H9 (cell line): ENCODE data around the gene PCDH9. TPM values are rescaled to one million over a fixed set of nuclear protein-coding genes. Genes with fewer than 3 reads are reported as not detected.

Source experiments
- DNase-seq: peaks from one replicate; pipeline ENCODE4 v3.0.0-alpha.2; 2017
- H2AFZ ChIP-seq: one replicate; pipeline ENCODE4 v1.6.1; 2013; ENCODE audit warnings: mild to moderate bottlenecking, low read length, control low read depth, moderate library complexity
- H2AK5ac ChIP-seq: 2 replicates; pipeline ENCODE4 v1.6.1; 2013; ENCODE audit warnings: low read length, control low read depth, mixed read lengths; ENCODE audit not compliant: insufficient read length
- H2BK120ac ChIP-seq: one replicate; pipeline ENCODE4 v1.6.1; 2013; ENCODE audit warnings: low read depth, mild to moderate bottlenecking, low read length, control low read depth, inconsistent platforms; ENCODE audit not compliant: poor library complexity, severe bottlenecking
- H2BK12ac ChIP-seq: 2 replicates; pipeline ENCODE4 v1.6.1; 2013; ENCODE audit warnings: low read length, control low read depth, mixed read lengths, low read depth; ENCODE audit not compliant: insufficient read length
- H2BK15ac ChIP-seq: 2 replicates; pipeline ENCODE4 v1.6.1; 2013; ENCODE audit warnings: low read depth, low read length, control low read depth
- H2BK20ac ChIP-seq: one replicate; pipeline ENCODE4 v1.6.1; 2013; ENCODE audit warnings: low read depth, mild to moderate bottlenecking, low read length, control low read depth, inconsistent platforms; ENCODE audit not compliant: poor library complexity, severe bottlenecking
- H2BK5ac ChIP-seq: 2 replicates; pipeline ENCODE4 v1.6.1; 2013; ENCODE audit warnings: low read length, control low read depth, mixed read lengths; ENCODE audit not compliant: insufficient read length
- H3K14ac ChIP-seq: 2 replicates; pipeline ENCODE4 v1.6.1; 2013; ENCODE audit warnings: low read length, control low read depth; ENCODE audit not compliant: insufficient read depth
- H3K18ac ChIP-seq: 2 replicates; pipeline ENCODE4 v1.6.1; 2013; ENCODE audit warnings: low read depth, mild to moderate bottlenecking, mixed read lengths, low read length, control low read depth; ENCODE audit not compliant: insufficient read length
- H3K23ac ChIP-seq: 2 replicates; pipeline ENCODE4 v1.6.1; 2013; ENCODE audit warnings: low read length, control low read depth, mixed read lengths, low read depth; ENCODE audit not compliant: insufficient read length
- H3K23me2 ChIP-seq: 2 replicates; pipeline ENCODE4 v1.6.1; 2013; ENCODE audit warnings: low read depth, mild to moderate bottlenecking, mixed read lengths, low read length, control low read depth; ENCODE audit not compliant: insufficient read length, poor library complexity, severe bottlenecking
- H3K27ac ChIP-seq: 2 replicates; pipeline ENCODE4 v1.5.1; 2013; ENCODE audit warnings: low read length, control low read depth, mixed read lengths, low read depth; ENCODE audit not compliant: insufficient read length
- H3K27me3 ChIP-seq: 2 replicates; pipeline ENCODE4 v1.6.1; 2013; ENCODE audit warnings: low read length, control low read depth, inconsistent platforms; ENCODE audit not compliant: insufficient read depth
- H3K4ac ChIP-seq: 2 replicates; pipeline ENCODE4 v1.6.1; 2013; ENCODE audit warnings: low read depth, mild to moderate bottlenecking, control low read depth, inconsistent platforms, low read length, moderate library complexity
- H3K4me1 ChIP-seq: 2 replicates; pipeline ENCODE4 v1.6.1; 2013; ENCODE audit warnings: low read length, control low read depth, inconsistent platforms; ENCODE audit not compliant: insufficient read depth
- H3K4me2 ChIP-seq: 2 replicates; pipeline ENCODE4 v1.6.1; 2013; ENCODE audit warnings: low read length, control low read depth, mixed read lengths; ENCODE audit not compliant: insufficient read length, insufficient read depth
- H3K56ac ChIP-seq: 2 replicates; pipeline ENCODE4 v1.6.1; 2013; ENCODE audit warnings: low read depth, mild to moderate bottlenecking, mixed read lengths, low read length, control low read depth; ENCODE audit not compliant: insufficient read length
- H3K79me1 ChIP-seq: 2 replicates; pipeline ENCODE4 v1.6.1; 2013; ENCODE audit warnings: low read depth, mild to moderate bottlenecking, moderate library complexity, low read length, control low read depth, inconsistent platforms; ENCODE audit not compliant: insufficient read depth, poor library complexity, severe bottlenecking
- H3K79me2 ChIP-seq: 2 replicates; pipeline ENCODE4 v1.6.1; 2013; ENCODE audit warnings: low read length, control low read depth, inconsistent platforms; ENCODE audit not compliant: insufficient read depth
- H3K9ac ChIP-seq: 2 replicates; pipeline ENCODE4 v1.6.1; 2013; ENCODE audit warnings: low read length, control low read depth, mixed read lengths; ENCODE audit not compliant: insufficient read length; ENCODE audit errors: extremely low read depth
- H3K9me3 ChIP-seq: one replicate; pipeline ENCODE4 v1.6.1; 2013; ENCODE audit warnings: low read depth, low read length, inconsistent platforms; ENCODE audit not compliant: control insufficient read depth
- H3T11ph ChIP-seq: one replicate; pipeline ENCODE4 v1.6.1; 2013; ENCODE audit warnings: mild to moderate bottlenecking, low read length, control low read depth, inconsistent platforms
- H4K20me1 ChIP-seq: one replicate; pipeline ENCODE4 v1.6.1; 2013; ENCODE audit not compliant: control insufficient read depth, insufficient read length, insufficient read depth
- H4K5ac ChIP-seq: 2 replicates; pipeline ENCODE4 v1.6.1; 2013; ENCODE audit warnings: low read depth, mild to moderate bottlenecking, mixed read lengths, low read length, control low read depth; ENCODE audit not compliant: insufficient read length
- H4K8ac ChIP-seq: replicated peaks from 2 replicates; pipeline ENCODE4 v1.6.1; 2013; ENCODE audit warnings: low read length, control low read depth, mixed read lengths, low read depth; ENCODE audit not compliant: insufficient read length
- H4K91ac ChIP-seq: 2 replicates; pipeline ENCODE4 v1.6.1; 2013; ENCODE audit warnings: low read depth, mild to moderate bottlenecking, moderate library complexity, mixed read lengths, low read length, control low read depth; ENCODE audit not compliant: insufficient read length
- H3K27ac Mint-ChIP-seq, 3 experiments: 2 replicates in 2 of 3; 3 replicates in 1 of 3; pipeline ENCODE4 v1.8.0; 2020 to 2021; ENCODE audit warnings: mixed read lengths in 3 of 3, mild to moderate bottlenecking in 1 of 3, moderate library complexity in 1 of 3
- H3K27me3 Mint-ChIP-seq: 2 replicates; pipeline ENCODE4 v1.8.0; 2021; ENCODE audit warnings: low read depth, mild to moderate bottlenecking, moderate library complexity, mixed read lengths
- H3K36me3 Mint-ChIP-seq, 3 experiments: 2 replicates in 2 of 3; 3 replicates in 1 of 3; pipeline ENCODE4 v1.8.0; 2020 to 2021; ENCODE audit warnings: low read depth in 3 of 3, mixed read lengths in 3 of 3; ENCODE audit not compliant: insufficient read depth in 1 of 3
- H3K4me1 Mint-ChIP-seq, 2 experiments: 2 replicates each; pipeline ENCODE4 v1.8.0; 2020; ENCODE audit warnings: mixed read lengths in 2 of 2
- H3K4me3 Mint-ChIP-seq, 2 experiments: 2 replicates in 1 of 2; 3 replicates in 1 of 2; pipeline ENCODE4 v1.8.0; 2020 to 2021; ENCODE audit warnings: mild to moderate bottlenecking in 2 of 2, mixed read lengths in 2 of 2, moderate library complexity in 1 of 2
- H3K9me3 Mint-ChIP-seq, 2 experiments: 2 replicates in 1 of 2; 3 replicates in 1 of 2; pipeline ENCODE4 v1.8.0; 2020; ENCODE audit warnings: mild to moderate bottlenecking in 2 of 2, mixed read lengths in 2 of 2, moderate library complexity in 1 of 2
- CTCF ChIP-seq: fragments of 200-600 bp; sonication (generic); conservative IDR thresholded peaks from 3 replicates; pipeline ENCODE4 v1.8.0; 2021; ENCODE audit warnings: antibody characterized with exemption, mild to moderate bottlenecking
- WGBS: extraction: QIAGEN DNeasy Blood & Tissue Kit; methylation state at CpG from one replicate; pipeline ENCODE4 v1.1.7; 2013; ENCODE audit warnings: missing lambda C conversion rate, low lambda C conversion rate, mixed read lengths; ENCODE audit not compliant: insufficient read length; ENCODE audit errors: extremely low coverage; 5-methylcytosine and 5-hydroxymethylcytosine counted together
- total RNA-seq: library from RNA; stranded (reverse); gene quantifications from 2 replicates; pipeline ENCODE4 v1.2.1, GENCODE V29; 2021

The PCDH9 gene
- total RNA-seq, 1 experiment from 2014 or later: 0.11 TPM

GRCh38 chr13:66842766-66843165 lies 387.4 kb downstream of the PCDH9 start:
- H3K18ac ChIP-seq: no peak overlapping the region
- Mint-ChIP-seq H3K27me3 (no peaks in the 10 kb centered on the region), H3K4me1 (no peaks in the 10 kb centered on the region), H3K27ac (no peak overlapping the region), H3K4me3 (no peak overlapping the region), H3K9me3 (no peaks in the 10 kb centered on the region), H3K36me3 (no peaks in the 10 kb centered on the region)
- WGBS: no CpG with 5 or more reads among the region's 2 CpGs
- H2BK120ac ChIP-seq: no peak overlapping the region
- H4K8ac ChIP-seq: no peak overlapping the region
- H3K4ac ChIP-seq: no peak overlapping the region
- no peak overlapping the region for H4K5ac ChIP-seq
- no peak overlapping the region for H2BK20ac ChIP-seq
- H2AFZ ChIP-seq: no peak overlapping the region
- H2BK5ac ChIP-seq: no peak overlapping the region
- no peak overlapping the region for H4K91ac ChIP-seq
- no peaks in the 10 kb centered on the region for H3K79me1 ChIP-seq
- no peaks in the 10 kb centered on the region for H3K27me3 ChIP-seq
- H2BK12ac ChIP-seq: no peak overlapping the region
- no peak overlapping the region for H3K4me2 ChIP-seq
- H4K20me1 ChIP-seq: no peaks in the 10 kb centered on the region
- no peak overlapping the region for H2BK15ac ChIP-seq
- H3K27ac ChIP-seq: no peak overlapping the region
- no peaks in the 10 kb centered on the region for H3K4me1 ChIP-seq
- H3K14ac ChIP-seq: no peak overlapping the region
- DNase-seq: no peak
- no peak overlapping the region for H3T11ph ChIP-seq
- no peaks in the 10 kb centered on the region for H3K9me3 ChIP-seq
- no peak overlapping the region for H3K56ac ChIP-seq
- H2AK5ac ChIP-seq: no peak overlapping the region
- no peak for TF ChIP-seq CTCF
- H3K23ac ChIP-seq: no peak overlapping the region
- H3K79me2 ChIP-seq: no peaks in the 10 kb centered on the region
- no peaks in the 10 kb centered on the region for H3K23me2 ChIP-seq
- H3K9ac ChIP-seq: no peak overlapping the region
